Neuron (in vitro differentiated cells): ENCODE measurements around the gene PBX1.

Experiments used
- H2AFZ ChIP-seq: one replicate; pipeline ENCODE4 v1.6.1; 2013; ENCODE audit warnings: low read depth, mild to moderate bottlenecking, inconsistent platforms, low read length, moderate library complexity
- H3K27me3 ChIP-seq: one replicate; pipeline ENCODE4 v1.6.1; 2013; ENCODE audit warnings: low read length; ENCODE audit not compliant: insufficient read depth
- H3K36me3 ChIP-seq: one replicate; pipeline ENCODE4 v1.6.1; 2013; ENCODE audit warnings: low read length; ENCODE audit not compliant: insufficient read depth
- H3K4me1 ChIP-seq: one replicate; pipeline ENCODE4 v1.6.1; 2013; ENCODE audit warnings: low read length; ENCODE audit not compliant: insufficient read depth
- H3K4me3 ChIP-seq: 2 replicates; pipeline ENCODE4 v1.5.1; 2013; ENCODE audit warnings: mild to moderate bottlenecking, low read length, moderate library complexity
- H3K9me3 ChIP-seq: one replicate; pipeline ENCODE4 v1.6.1; 2013; ENCODE audit warnings: low read length

Gene PBX1

GRCh38 chr1:164683235-164683634 lies 124.3 kb downstream of the PBX1 start:
- H3K9me3 ChIP-seq, result no peaks in the 10 kb centered on the region
- H3K4me1 ChIP-seq, result no peaks in the 10 kb centered on the region
- peaks cover 12% of the 10 kb centered on the region for H3K36me3 ChIP-seq
- H2AFZ ChIP-seq, result no peak overlapping the region
- H3K4me3 ChIP-seq, result no peak overlapping the region
- H3K27me3 ChIP-seq, result no peaks in the 10 kb centered on the region

- Histone ChIP-seq H3K4me3 (no peak overlapping the region), H2AFZ (no peak overlapping the region), H3K4me1 (peaks cover 18% of the 10 kb centered on the region), H3K36me3 (peaks cover 9% of the 10 kb centered on the region), H3K27me3 (no peaks in the 10 kb centered on the region), H3K9me3 (no peaks in the 10 kb centered on the region)
Observed at GRCh38 chr1:164685266-164686035, 126.5 kb downstream of the PBX1 start.

DNA sequence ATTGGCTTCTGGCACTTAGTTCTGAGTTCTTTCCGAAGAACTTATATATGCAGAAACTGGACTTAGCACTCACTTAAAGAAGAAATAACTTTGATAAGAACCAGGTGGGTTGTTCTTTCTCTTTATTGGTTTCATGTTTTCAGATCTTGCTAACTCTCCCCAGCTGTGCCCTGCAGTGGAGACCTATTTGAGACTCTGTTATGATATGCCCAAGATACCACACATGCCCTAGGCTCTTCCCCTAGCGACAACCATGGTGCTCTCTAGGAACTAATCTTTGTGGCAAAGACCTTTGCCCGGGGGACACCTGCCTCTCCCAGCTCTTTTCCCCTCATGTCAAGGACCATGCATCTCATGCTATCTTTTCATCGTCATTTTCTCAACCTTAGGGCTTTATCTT lies 128.8 kb downstream of the PBX1 start:
- peaks cover 19% of the 10 kb centered on the region for H3K4me1 ChIP-seq
- no peak overlapping the region for H2AFZ ChIP-seq
- peaks cover 6% of the 10 kb centered on the region for H3K36me3 ChIP-seq
- H3K9me3 ChIP-seq, result no peaks in the 10 kb centered on the region
- H3K4me3 ChIP-seq, result no peak overlapping the region
- no peaks in the 10 kb centered on the region for H3K27me3 ChIP-seq

DNA sequence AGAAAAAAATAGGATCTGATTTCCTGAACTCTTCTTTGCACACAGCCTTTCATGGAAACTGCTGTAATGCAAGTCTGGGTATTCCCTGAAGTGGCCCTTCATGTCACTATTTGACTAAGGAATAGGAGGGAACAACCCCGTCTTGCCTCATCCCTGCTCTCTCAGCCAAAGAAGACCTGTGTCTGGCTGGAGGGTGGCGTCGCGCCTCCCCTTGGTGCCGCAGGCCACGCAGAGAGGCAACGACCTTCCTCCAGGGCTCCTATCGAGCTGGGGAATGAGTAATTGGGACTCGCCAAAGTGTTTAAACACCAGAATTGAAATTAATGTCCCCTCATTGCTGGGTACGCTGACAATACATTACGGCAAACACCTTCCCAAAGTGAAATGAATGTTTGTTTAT lies 129.8 kb downstream of the PBX1 start:
- Histone ChIP-seq H3K27me3 (no peaks in the 10 kb centered on the region), H2AFZ (no peak overlapping the region), H3K36me3 (no peaks in the 10 kb centered on the region), H3K4me3 (no peak overlapping the region), H3K4me1 (peaks cover 19% of the 10 kb centered on the region), H3K9me3 (no peaks in the 10 kb centered on the region)

DNA sequence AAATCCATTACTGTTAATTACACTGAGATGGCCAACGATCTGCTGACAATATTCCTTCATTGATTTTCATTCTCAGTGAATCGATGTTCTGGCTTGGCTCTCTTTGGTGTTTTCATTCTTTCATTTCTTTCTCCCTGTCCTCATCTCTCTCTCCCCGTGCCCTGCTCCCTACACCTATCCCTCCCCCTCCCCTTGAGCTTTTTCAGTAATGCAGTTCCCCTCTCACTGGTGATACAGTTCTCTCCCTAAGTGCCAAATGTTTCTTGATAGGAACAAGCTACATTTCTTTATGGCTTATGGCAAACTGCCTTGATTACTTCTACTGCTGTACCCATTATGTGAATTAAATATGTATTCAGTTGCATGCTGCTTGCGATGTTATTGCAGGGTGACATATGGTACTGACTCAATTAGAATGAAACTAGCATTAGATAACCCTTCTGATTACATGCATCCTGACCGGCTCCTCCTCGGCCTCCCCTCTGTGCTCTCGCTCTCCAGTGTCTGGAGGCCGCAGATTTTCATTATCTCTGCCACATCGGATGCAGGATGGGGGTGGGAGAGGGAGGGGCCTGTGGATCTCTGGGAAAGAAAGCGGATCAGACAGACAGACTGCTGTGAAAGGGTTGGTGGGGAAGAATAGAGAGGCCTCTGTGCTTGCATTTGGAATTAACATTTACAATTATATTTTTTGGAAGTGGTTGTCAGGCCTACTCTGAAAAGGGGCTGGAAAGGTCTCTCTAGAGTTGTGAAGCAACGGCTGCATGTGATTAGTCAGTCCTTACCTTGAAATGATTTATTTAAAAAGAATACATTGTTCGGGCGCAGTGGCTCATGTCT lies 130.9 kb downstream of the PBX1 start:
- H3K27me3 ChIP-seq, result no peaks in the 10 kb centered on the region
- H2AFZ ChIP-seq, result no peak overlapping the region
- peaks cover 19% of the 10 kb centered on the region for H3K4me1 ChIP-seq
- no peak overlapping the region for H3K4me3 ChIP-seq
- H3K9me3 ChIP-seq, result no peaks in the 10 kb centered on the region
- H3K36me3 ChIP-seq, result no peaks in the 10 kb centered on the region

DNA sequence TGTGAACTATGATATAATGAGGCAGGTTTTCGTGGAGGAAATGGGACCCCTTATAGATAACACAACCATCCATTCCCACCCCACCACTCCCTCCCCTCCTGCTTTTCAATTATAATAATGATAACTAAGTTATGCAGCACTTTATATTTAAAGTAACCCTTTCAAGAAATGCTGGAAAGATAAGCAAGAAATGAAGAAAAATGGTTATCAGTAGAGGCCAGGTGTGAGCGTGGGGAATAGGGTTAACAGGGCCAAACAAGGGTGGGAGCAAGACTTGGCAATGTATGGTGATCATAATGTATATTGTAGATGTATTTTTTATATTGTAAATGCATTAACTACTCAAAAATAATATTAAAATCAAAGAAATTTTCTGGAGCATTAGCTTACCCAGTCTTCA lies 133.4 kb downstream of the PBX1 start:
- Histone ChIP-seq H3K4me3 (no peak overlapping the region), H3K36me3 (no peaks in the 10 kb centered on the region), H2AFZ (no peak overlapping the region), H3K27me3 (no peaks in the 10 kb centered on the region), H3K4me1 (peaks cover 19% of the 10 kb centered on the region), H3K9me3 (no peaks in the 10 kb centered on the region)

DNA sequence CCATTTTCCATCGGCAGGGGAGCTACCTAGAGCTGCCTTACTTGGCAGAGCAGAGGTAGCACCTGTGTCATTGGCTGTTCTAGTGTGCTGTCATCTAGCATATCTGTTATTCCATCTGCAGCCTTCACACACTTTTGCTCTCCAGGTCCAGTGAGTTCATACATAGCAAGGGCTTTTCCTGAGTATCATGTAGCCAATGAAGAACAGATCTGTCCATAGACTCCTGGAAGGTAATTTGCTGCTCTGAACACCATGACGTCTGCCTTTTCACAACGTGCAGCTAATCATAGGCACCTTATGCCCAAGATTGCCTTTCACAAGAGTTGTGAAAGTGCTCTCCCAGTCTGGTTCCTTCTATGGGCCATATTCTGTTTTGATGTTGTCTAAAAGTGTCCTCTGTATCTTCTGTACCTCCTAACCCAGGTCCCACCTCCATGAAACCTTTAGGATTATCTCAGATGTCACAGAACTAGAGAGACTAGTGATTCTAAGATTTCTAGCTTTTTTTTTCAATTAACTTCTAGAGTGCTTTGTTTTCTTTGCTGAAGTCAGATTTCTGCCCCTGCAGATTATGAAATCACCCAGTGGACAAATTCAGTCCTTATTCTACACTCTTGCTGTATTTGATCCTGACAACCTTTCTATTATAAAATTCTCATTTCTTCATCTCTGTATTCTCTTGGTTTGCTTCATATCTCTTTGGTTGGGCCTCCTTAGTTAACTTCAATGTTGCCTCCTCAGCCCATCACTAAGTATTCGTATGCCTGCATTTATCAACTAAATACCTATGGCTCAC lies 134.8 kb downstream of the PBX1 start:
- Histone ChIP-seq H3K4me3 (no peak overlapping the region), H3K27me3 (no peaks in the 10 kb centered on the region), H3K9me3 (no peaks in the 10 kb centered on the region), H2AFZ (no peak overlapping the region), H3K36me3 (no peaks in the 10 kb centered on the region), H3K4me1 (peaks cover 16% of the 10 kb centered on the region)

GRCh38 chr1:164694505-164694904 lies 135.5 kb downstream of the PBX1 start:
- Histone ChIP-seq H3K4me3 (no peak overlapping the region), H2AFZ (no peak overlapping the region), H3K9me3 (no peaks in the 10 kb centered on the region), H3K27me3 (no peaks in the 10 kb centered on the region), H3K4me1 (peaks cover 12% of the 10 kb centered on the region), H3K36me3 (no peaks in the 10 kb centered on the region)

- H3K4me1 ChIP-seq, result peaks cover 2% of the 10 kb centered on the region
- H2AFZ ChIP-seq, result no peak overlapping the region
- no peak overlapping the region for H3K4me3 ChIP-seq
- H3K36me3 ChIP-seq, result no peaks in the 10 kb centered on the region
- no peaks in the 10 kb centered on the region for H3K9me3 ChIP-seq
- H3K27me3 ChIP-seq, result no peaks in the 10 kb centered on the region
Observed at GRCh38 chr1:164695956-164696665, 137.1 kb downstream of the PBX1 start.

- Histone ChIP-seq H3K27me3 (no peaks in the 10 kb centered on the region), H3K4me3 (no peak overlapping the region), H3K4me1 (peaks cover 7% of the 10 kb centered on the region), H3K9me3 (no peaks in the 10 kb centered on the region), H3K36me3 (no peaks in the 10 kb centered on the region), H2AFZ (no peak overlapping the region)
Observed at GRCh38 chr1:164699815-164700491, 141.0 kb downstream of the PBX1 start.

GRCh38 chr1:164700683-164701082 lies 141.7 kb downstream of the PBX1 start:
- no peaks in the 10 kb centered on the region for H3K36me3 ChIP-seq
- no peak overlapping the region for H2AFZ ChIP-seq
- no peaks in the 10 kb centered on the region for H3K9me3 ChIP-seq
- no peak overlapping the region for H3K4me3 ChIP-seq
- no peaks in the 10 kb centered on the region for H3K27me3 ChIP-seq
- H3K4me1 ChIP-seq, result peaks cover 7% of the 10 kb centered on the region

- Histone ChIP-seq H2AFZ (no peak overlapping the region), H3K4me3 (no peak overlapping the region), H3K4me1 (peaks cover 12% of the 10 kb centered on the region), H3K36me3 (no peaks in the 10 kb centered on the region), H3K9me3 (no peaks in the 10 kb centered on the region), H3K27me3 (no peaks in the 10 kb centered on the region)
Observed at GRCh38 chr1:164701189-164701761, 142.3 kb downstream of the PBX1 start.
